ENCODE measurements around the gene URB1.
"Not testable (repeated sequence)": the region's sequence is repeated elsewhere in the genome, so short reads cannot be mapped to it uniquely, and the experiment has no call there.

URB1 gene

GRCh38 chr21:32378956-32379355 is 13.9 kb downstream of the URB1 start:
- peaks cover 0 to 6% (median 0%) of the 10 kb centered on the region in 5 donors for H3K4me1 ChIP-seq (ENCODE audit: control insufficient read depth in 5 of 5, insufficient read depth in 5 of 5, low read length in 5 of 5)
- no peaks in the 10 kb centered on the region for H3K27me3 ChIP-seq (ENCODE audit: control insufficient read depth in 5 of 5, insufficient read depth in 4 of 5, low read length in 5 of 5)
- H3K9me3 ChIP-seq (ENCODE audit: control insufficient read depth in 5 of 5, low read length in 5 of 5) = no peaks in the 10 kb centered on the region
- peaks cover 8 to 69% (median 56%) of the 10 kb centered on the region in 5 donors for H3K36me3 ChIP-seq (ENCODE audit: control insufficient read depth in 5 of 5, insufficient read depth in 5 of 5, low read length in 5 of 5)
- H3K27ac ChIP-seq (ENCODE audit: low read depth, low read length) = no peak overlapping the region
- no peak overlapping the region for H3K9ac ChIP-seq (ENCODE audit: low read length in 5 of 5)
- no peak overlapping the region for H3K4me3 ChIP-seq (ENCODE audit: low read depth in 1 of 5, low read length in 5 of 5)

- H3K4me3 ChIP-seq (ENCODE audit: low read depth in 1 of 5, low read length in 5 of 5) = no peak overlapping the region
- H3K4me1 ChIP-seq (ENCODE audit: control insufficient read depth in 5 of 5, insufficient read depth in 5 of 5, low read length in 5 of 5) = peaks cover 0 to 6% (median 0%) of the 10 kb centered on the region in 5 donors
- H3K9me3 ChIP-seq (ENCODE audit: control insufficient read depth in 5 of 5, low read length in 5 of 5) = no peaks in the 10 kb centered on the region
- H3K36me3 ChIP-seq (ENCODE audit: control insufficient read depth in 5 of 5, insufficient read depth in 5 of 5, low read length in 5 of 5) = peaks cover 8 to 59% (median 51%) of the 10 kb centered on the region in 5 donors
- H3K27ac ChIP-seq (ENCODE audit: low read depth, low read length) = no peak overlapping the region
- H3K27me3 ChIP-seq (ENCODE audit: control insufficient read depth in 5 of 5, insufficient read depth in 4 of 5, low read length in 5 of 5) = no peaks in the 10 kb centered on the region
- H3K9ac ChIP-seq (ENCODE audit: low read length in 5 of 5) = no peak overlapping the region
Observed at GRCh38 chr21:32377991-32378390, 14.8 kb downstream of the URB1 start.

- Histone ChIP-seq H3K36me3 (ENCODE audit: control insufficient read depth in 5 of 5, insufficient read depth in 5 of 5, low read length in 5 of 5) (peaks cover 8 to 54% (median 46%) of the 10 kb centered on the region in 5 donors), H3K27me3 (ENCODE audit: control insufficient read depth in 5 of 5, insufficient read depth in 4 of 5, low read length in 5 of 5) (no peaks in the 10 kb centered on the region), H3K4me3 (ENCODE audit: low read depth in 1 of 5, low read length in 5 of 5) (no peak overlapping the region), H3K9ac (ENCODE audit: low read length in 5 of 5) (no peak overlapping the region), H3K4me1 (ENCODE audit: control insufficient read depth in 5 of 5, insufficient read depth in 5 of 5, low read length in 5 of 5) (peaks cover 0 to 7% (median 1%) of the 10 kb centered on the region in 5 donors), H3K9me3 (ENCODE audit: control insufficient read depth in 5 of 5, low read length in 5 of 5) (no peaks in the 10 kb centered on the region), H3K27ac (ENCODE audit: low read depth, low read length) (no peak overlapping the region)
Observed at GRCh38 chr21:32377506-32377905, 15.3 kb downstream of the URB1 start.

- H3K36me3 ChIP-seq (ENCODE audit: control insufficient read depth in 5 of 5, insufficient read depth in 5 of 5, low read length in 5 of 5) = peaks cover 4 to 42% (median 40%) of the 10 kb centered on the region in 5 donors
- H3K27me3 ChIP-seq (ENCODE audit: control insufficient read depth in 5 of 5, insufficient read depth in 4 of 5, low read length in 5 of 5) = no peaks in the 10 kb centered on the region
- no peaks in the 10 kb centered on the region for H3K9me3 ChIP-seq (ENCODE audit: control insufficient read depth in 5 of 5, low read length in 5 of 5)
- H3K9ac ChIP-seq (ENCODE audit: low read length in 5 of 5) = no peak overlapping the region
- H3K27ac ChIP-seq (ENCODE audit: low read depth, low read length) = peak overlapping the region; percentile 8
- no peak overlapping the region for H3K4me3 ChIP-seq (ENCODE audit: low read depth in 1 of 5, low read length in 5 of 5)
- H3K4me1 ChIP-seq (ENCODE audit: control insufficient read depth in 5 of 5, insufficient read depth in 5 of 5, low read length in 5 of 5) = peaks cover 0 to 22% (median 12%) of the 10 kb centered on the region in 5 donors
Observed at GRCh38 chr21:32372755-32373154, 20.1 kb downstream of the URB1 start.

- H3K4me1 ChIP-seq (ENCODE audit: control insufficient read depth in 5 of 5, insufficient read depth in 5 of 5, low read length in 5 of 5) = peaks cover 0 to 27% (median 12%) of the 10 kb centered on the region in 5 donors
- no peaks in the 10 kb centered on the region for H3K27me3 ChIP-seq (ENCODE audit: control insufficient read depth in 5 of 5, insufficient read depth in 4 of 5, low read length in 5 of 5)
- H3K9me3 ChIP-seq (ENCODE audit: control insufficient read depth in 5 of 5, low read length in 5 of 5) = no peaks in the 10 kb centered on the region
- H3K4me3 ChIP-seq (ENCODE audit: low read depth in 1 of 5, low read length in 5 of 5) = peak overlapping the region in 1 of 5 donors; percentile 3
- peak overlapping the region in 1 of 5 donors; percentile 29 for H3K9ac ChIP-seq (ENCODE audit: low read length in 5 of 5)
- peaks cover 9 to 44% (median 41%) of the 10 kb centered on the region in 5 donors for H3K36me3 ChIP-seq (ENCODE audit: control insufficient read depth in 5 of 5, insufficient read depth in 5 of 5, low read length in 5 of 5)
- H3K27ac ChIP-seq (ENCODE audit: low read depth, low read length) = peak overlapping the region; percentile 8
Observed at GRCh38 chr21:32371913-32372314, 20.9 kb downstream of the URB1 start.

- no peak overlapping the region for H3K4me3 ChIP-seq (ENCODE audit: low read depth in 1 of 5, low read length in 5 of 5)
- peaks cover 11 to 48% (median 44%) of the 10 kb centered on the region in 5 donors for H3K36me3 ChIP-seq (ENCODE audit: control insufficient read depth in 5 of 5, insufficient read depth in 5 of 5, low read length in 5 of 5)
- H3K9me3 ChIP-seq (ENCODE audit: control insufficient read depth in 5 of 5, low read length in 5 of 5) = no peaks in the 10 kb centered on the region
- peak overlapping the region; percentile 8 for H3K27ac ChIP-seq (ENCODE audit: low read depth, low read length)
- H3K4me1 ChIP-seq (ENCODE audit: control insufficient read depth in 5 of 5, insufficient read depth in 5 of 5, low read length in 5 of 5) = peaks cover 0 to 28% (median 10%) of the 10 kb centered on the region in 5 donors
- H3K27me3 ChIP-seq (ENCODE audit: control insufficient read depth in 5 of 5, insufficient read depth in 4 of 5, low read length in 5 of 5) = no peaks in the 10 kb centered on the region
- no peak overlapping the region for H3K9ac ChIP-seq (ENCODE audit: low read length in 5 of 5)
Observed at GRCh38 chr21:32370998-32371766, 21.6 kb downstream of the URB1 start.

GRCh38 chr21:32368961-32369360 is 23.9 kb downstream of the URB1 start:
- Histone ChIP-seq H3K4me1 (ENCODE audit: control insufficient read depth in 5 of 5, insufficient read depth in 5 of 5, low read length in 5 of 5) (peaks cover 3 to 40% (median 10%) of the 10 kb centered on the region in 5 donors), H3K36me3 (ENCODE audit: control insufficient read depth in 5 of 5, insufficient read depth in 5 of 5, low read length in 5 of 5) (peaks cover 11 to 59% (median 48%) of the 10 kb centered on the region in 5 donors)
- H3K4me3 ChIP-seq (ENCODE audit: low read depth in 1 of 5, low read length in 5 of 5); H3K27ac ChIP-seq (ENCODE audit: low read depth, low read length); H3K27me3 ChIP-seq (ENCODE audit: control insufficient read depth in 5 of 5, insufficient read depth in 4 of 5, low read length in 5 of 5); H3K9ac ChIP-seq (ENCODE audit: low read length in 5 of 5); H3K9me3 ChIP-seq (ENCODE audit: control insufficient read depth in 5 of 5, low read length in 5 of 5): not testable (repeated sequence)

- Histone ChIP-seq H3K9me3 (ENCODE audit: control insufficient read depth in 5 of 5, low read length in 5 of 5) (no peaks in the 10 kb centered on the region), H3K27me3 (ENCODE audit: control insufficient read depth in 5 of 5, insufficient read depth in 4 of 5, low read length in 5 of 5) (no peaks in the 10 kb centered on the region), H3K27ac (ENCODE audit: low read depth, low read length) (no peak overlapping the region), H3K9ac (ENCODE audit: low read length in 5 of 5) (no peak overlapping the region), H3K4me1 (ENCODE audit: control insufficient read depth in 5 of 5, insufficient read depth in 5 of 5, low read length in 5 of 5) (peaks cover 4 to 42% (median 10%) of the 10 kb centered on the region in 5 donors), H3K4me3 (ENCODE audit: low read depth in 1 of 5, low read length in 5 of 5) (no peak overlapping the region), H3K36me3 (ENCODE audit: control insufficient read depth in 5 of 5, insufficient read depth in 5 of 5, low read length in 5 of 5) (peaks cover 11 to 65% (median 50%) of the 10 kb centered on the region in 5 donors)
Observed at GRCh38 chr21:32368386-32368785, 24.4 kb downstream of the URB1 start.

GRCh38 chr21:32367158-32367557 is 25.7 kb downstream of the URB1 start:
- Histone ChIP-seq H3K9ac (ENCODE audit: low read length in 5 of 5) (no peak overlapping the region), H3K4me3 (ENCODE audit: low read depth in 1 of 5, low read length in 5 of 5) (no peak overlapping the region), H3K27ac (ENCODE audit: low read depth, low read length) (no peak overlapping the region), H3K4me1 (ENCODE audit: control insufficient read depth in 5 of 5, insufficient read depth in 5 of 5, low read length in 5 of 5) (peaks cover 4 to 38% (median 4%) of the 10 kb centered on the region in 5 donors), H3K9me3 (ENCODE audit: control insufficient read depth in 5 of 5, low read length in 5 of 5) (no peaks in the 10 kb centered on the region), H3K36me3 (ENCODE audit: control insufficient read depth in 5 of 5, insufficient read depth in 5 of 5, low read length in 5 of 5) (peaks cover 11 to 77% (median 58%) of the 10 kb centered on the region in 5 donors), H3K27me3 (ENCODE audit: control insufficient read depth in 5 of 5, insufficient read depth in 4 of 5, low read length in 5 of 5) (no peaks in the 10 kb centered on the region)

GRCh38 chr21:32366191-32366590 is 26.6 kb downstream of the URB1 start:
- Histone ChIP-seq H3K27ac (ENCODE audit: low read depth, low read length) (no peak overlapping the region), H3K9me3 (ENCODE audit: control insufficient read depth in 5 of 5, low read length in 5 of 5) (no peaks in the 10 kb centered on the region), H3K4me1 (ENCODE audit: control insufficient read depth in 5 of 5, insufficient read depth in 5 of 5, low read length in 5 of 5) (peaks cover 0 to 30% (median 4%) of the 10 kb centered on the region in 5 donors), H3K27me3 (ENCODE audit: control insufficient read depth in 5 of 5, insufficient read depth in 4 of 5, low read length in 5 of 5) (no peaks in the 10 kb centered on the region), H3K9ac (ENCODE audit: low read length in 5 of 5) (no peak overlapping the region), H3K36me3 (ENCODE audit: control insufficient read depth in 5 of 5, insufficient read depth in 5 of 5, low read length in 5 of 5) (peaks cover 9 to 85% (median 63%) of the 10 kb centered on the region in 5 donors), H3K4me3 (ENCODE audit: low read depth in 1 of 5, low read length in 5 of 5) (no peak overlapping the region)

Measured in subcutaneous abdominal adipose tissue (tissue), 5 donors.